MCF 10A (cell line): ENCODE data around the gene SOWAHB. TPM values are rescaled to one million over a fixed set of nuclear protein-coding genes. Genes with fewer than 3 reads are reported as not detected.
A peak's percentile ranks its signal among the peaks of the same experiment; 100 is the strongest.
"Not testable (repeated sequence)": the region's sequence is repeated elsewhere in the genome, so short reads cannot be mapped to it uniquely, and the experiment has no call there.

Experiments used
- BruUV-seq: library from RNA; stranded (reverse); fragments of 400-500 nt; replicated peaks from 2 replicates; lab custom pipeline; 2021; lab: Mats Ljungman, UMichigan
- CTCF ChIA-PET: fragments of 300-600 bp; sonication (Branson Sonifier 250); formaldehyde crosslinking; extraction: SDS; loops from one replicate; lab custom pipeline; 2021; ENCODE audit warnings: antibody characterized with exemption, inconsistent platforms; lab: Yijun Ruan, JAX
- POLR2A ChIA-PET: fragments of 300-600, 350-650 bp; sonication (Branson Sonifier 250); formaldehyde crosslinking; extraction: SDS; loops from one replicate; lab custom pipeline; 2020; ENCODE audit warnings: antibody characterized with exemption, inconsistent platforms; lab: Yijun Ruan, JAX
- DNase-seq: peaks from one replicate; pipeline ENCODE4 v3.0.0-alpha.2; 2018; ENCODE audit not compliant: unreplicated experiment
- H3K27ac Mint-ChIP-seq: one replicate; pipeline ENCODE4 v1.8.0; 2022; ENCODE audit warnings: mild to moderate bottlenecking, low read depth, mixed read lengths; ENCODE audit not compliant: unreplicated experiment
- H3K27me3 Mint-ChIP-seq: one replicate; pipeline ENCODE4 v1.8.0; 2022; ENCODE audit warnings: mixed read lengths; ENCODE audit not compliant: insufficient read depth, unreplicated experiment
- H3K36me3 Mint-ChIP-seq: one replicate; pipeline ENCODE4 v1.8.0; 2022; ENCODE audit warnings: mild to moderate bottlenecking, moderate library complexity, mixed read lengths; ENCODE audit not compliant: insufficient read depth, unreplicated experiment
- H3K4me1 Mint-ChIP-seq: one replicate; pipeline ENCODE4 v1.8.0; 2022; ENCODE audit warnings: mixed read lengths; ENCODE audit not compliant: insufficient read depth, unreplicated experiment
- H3K4me3 Mint-ChIP-seq: one replicate; pipeline ENCODE4 v1.8.0; 2022; ENCODE audit warnings: mild to moderate bottlenecking, moderate library complexity, mixed read lengths; ENCODE audit not compliant: unreplicated experiment
- H3K9me3 Mint-ChIP-seq: one replicate; pipeline ENCODE4 v1.8.0; 2022; ENCODE audit warnings: mixed read lengths; ENCODE audit not compliant: unreplicated experiment
- intact Hi-C: fragments of 100-400 bp; cut with micrococcal nuclease; formaldehyde crosslinking; loops from 2 replicates; pipeline ENCODE4 v1.14.1; 2022
- total RNA-seq: library from RNA; stranded (reverse); gene quantifications from 2 replicates; pipeline ENCODE4 v1.2.3, GENCODE V29; 2022
- TF ChIP-seq, protein P1 (sequence below): fragments of 200-600 bp; IDR thresholded peaks from one replicate; pipeline ENCODE4 v1.8.0; 2022; ENCODE audit warnings: antibody characterized with exemption, mild to moderate bottlenecking; ENCODE audit not compliant: unreplicated experiment

SOWAHB gene
- total RNA-seq, 1 experiment from 2014 or later, result 0.58 TPM

GRCh38 chr4:76879731-76880364 lies 18.1 kb downstream of the SOWAHB start:
- DNase-seq, result peak; percentile 16
- Mint-ChIP-seq H3K4me3 (no peak overlapping the region), H3K9me3 (no peaks in the 10 kb centered on the region), H3K27ac (no peak overlapping the region), H3K4me1 (no peaks in the 10 kb centered on the region), H3K36me3 (no peaks in the 10 kb centered on the region), H3K27me3 (no peaks in the 10 kb centered on the region)
- TF ChIP-seq, protein P1, sequence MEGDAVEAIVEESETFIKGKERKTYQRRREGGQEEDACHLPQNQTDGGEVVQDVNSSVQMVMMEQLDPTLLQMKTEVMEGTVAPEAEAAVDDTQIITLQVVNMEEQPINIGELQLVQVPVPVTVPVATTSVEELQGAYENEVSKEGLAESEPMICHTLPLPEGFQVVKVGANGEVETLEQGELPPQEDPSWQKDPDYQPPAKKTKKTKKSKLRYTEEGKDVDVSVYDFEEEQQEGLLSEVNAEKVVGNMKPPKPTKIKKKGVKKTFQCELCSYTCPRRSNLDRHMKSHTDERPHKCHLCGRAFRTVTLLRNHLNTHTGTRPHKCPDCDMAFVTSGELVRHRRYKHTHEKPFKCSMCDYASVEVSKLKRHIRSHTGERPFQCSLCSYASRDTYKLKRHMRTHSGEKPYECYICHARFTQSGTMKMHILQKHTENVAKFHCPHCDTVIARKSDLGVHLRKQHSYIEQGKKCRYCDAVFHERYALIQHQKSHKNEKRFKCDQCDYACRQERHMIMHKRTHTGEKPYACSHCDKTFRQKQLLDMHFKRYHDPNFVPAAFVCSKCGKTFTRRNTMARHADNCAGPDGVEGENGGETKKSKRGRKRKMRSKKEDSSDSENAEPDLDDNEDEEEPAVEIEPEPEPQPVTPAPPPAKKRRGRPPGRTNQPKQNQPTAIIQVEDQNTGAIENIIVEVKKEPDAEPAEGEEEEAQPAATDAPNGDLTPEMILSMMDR, result no peak
- POLR2A ChIA-PET, result interaction anchor here (1.6 to 1.8 kb wide), 2 partner anchors 10 to 12 kb away, joined by 3 to 4 read pairs; no protein-coding TSS in a partner anchor
- no TSS peak for BruUV-seq
- intact Hi-C loops, result no loop called here
- CTCF ChIA-PET, result interaction anchor here (0.5 to 1.0 kb wide), 2 partner anchors 13 to 17 kb away, joined by 3 read pairs; no protein-coding TSS in a partner anchor

DNA sequence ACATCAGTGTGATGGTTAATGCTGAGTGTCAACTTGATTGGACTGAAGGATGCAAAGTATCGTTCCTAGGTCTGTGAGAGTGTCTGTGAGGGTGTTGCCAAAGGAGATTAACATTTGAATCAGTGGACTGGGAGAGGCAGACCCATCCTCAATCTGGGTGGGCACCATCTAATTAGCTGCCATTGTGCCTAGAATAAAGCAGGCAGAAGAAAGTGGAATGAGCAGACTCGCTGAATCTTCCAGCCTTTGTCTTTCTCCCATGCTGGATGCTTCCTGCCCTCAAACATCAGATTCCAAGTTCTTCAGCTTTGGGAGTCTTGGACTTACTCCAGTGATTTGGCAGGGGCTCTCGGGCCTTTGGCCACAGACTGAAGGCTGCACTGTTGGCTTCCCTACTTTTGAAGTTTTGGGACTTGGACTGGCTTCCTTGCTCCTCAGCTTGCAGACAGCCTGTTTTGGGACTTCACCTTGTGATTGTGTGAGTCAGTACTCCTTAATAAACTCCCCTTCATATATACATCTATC lies 19.2 kb downstream of the SOWAHB start:
- H3K9me3 Mint-ChIP-seq, H3K27me3 Mint-ChIP-seq, BruUV-seq, intact Hi-C loops, H3K27ac Mint-ChIP-seq, CTCF ChIA-PET, H3K36me3 Mint-ChIP-seq, H3K4me1 Mint-ChIP-seq, DNase-seq, H3K4me3 Mint-ChIP-seq: not testable (repeated sequence)
- POLR2A ChIA-PET, result interaction anchor here (1.8 kb wide), 1 partner anchor 9 kb away, joined by 3 read pairs; no protein-coding TSS in a partner anchor

- DNase-seq, result no peak
- no peaks in the 10 kb centered on the region for H3K4me1 Mint-ChIP-seq
- intact Hi-C loops, result no loop called here
- H3K4me3 Mint-ChIP-seq, result no peak overlapping the region
- no peaks in the 10 kb centered on the region for H3K9me3 Mint-ChIP-seq
- BruUV-seq, result no TSS peak
- H3K27me3 Mint-ChIP-seq, result no peaks in the 10 kb centered on the region
- H3K36me3 Mint-ChIP-seq, result no peaks in the 10 kb centered on the region
- POLR2A ChIA-PET, result no interaction called here
- CTCF ChIA-PET, result interaction anchor here (0.6 to 1.1 kb wide), 3 partner anchors 11 to 109 kb away, joined by 3 to 5 read pairs (median 4); no protein-coding TSS in a partner anchor
- H3K27ac Mint-ChIP-seq, result no peak overlapping the region
- TF ChIP-seq, protein P1, result no peak
Observed at GRCh38 chr4:76874176-76874575, 23.8 kb downstream of the SOWAHB start.

DNA sequence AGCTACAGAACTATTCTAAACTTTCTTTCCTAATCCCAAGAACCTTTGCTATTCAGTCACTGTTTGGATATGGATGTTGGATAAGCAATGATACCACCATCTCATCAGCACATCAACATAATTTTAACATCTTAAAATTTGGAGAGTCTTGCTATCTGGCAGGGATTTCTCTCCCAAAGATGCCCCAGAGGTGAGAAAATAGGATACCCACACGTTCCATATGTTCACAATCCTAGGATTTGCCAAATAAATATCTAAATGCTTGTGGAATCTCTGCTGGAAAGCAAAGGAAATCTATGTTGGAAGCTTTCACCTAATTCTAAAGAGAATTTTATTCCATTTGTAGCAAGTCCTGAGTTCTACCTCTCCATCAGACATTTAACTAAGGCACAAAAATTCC lies 24.4 kb downstream of the SOWAHB start:
- H3K36me3 Mint-ChIP-seq, result no peaks in the 10 kb centered on the region
- no peaks in the 10 kb centered on the region for H3K9me3 Mint-ChIP-seq
- no peak for DNase-seq
- no peaks in the 10 kb centered on the region for H3K27me3 Mint-ChIP-seq
- TF ChIP-seq, protein P1, result no peak
- no peak overlapping the region for H3K27ac Mint-ChIP-seq
- H3K4me1 Mint-ChIP-seq, result no peaks in the 10 kb centered on the region
- CTCF ChIA-PET, result interaction anchor here (0.6 to 0.7 kb wide), 2 partner anchors 30 to 245 kb away, joined by 3 to 6 read pairs; no protein-coding TSS in a partner anchor
- intact Hi-C loops, result no loop called here
- POLR2A ChIA-PET, result no interaction called here
- H3K4me3 Mint-ChIP-seq, result no peak overlapping the region
- BruUV-seq, result no TSS peak
